Measurements from ENCODE around the gene EARS2.
"Not testable (repeated sequence)": the region's sequence is repeated elsewhere in the genome, so short reads cannot be mapped to it uniquely, and the experiment has no call there.

The EARS2 gene

DNA sequence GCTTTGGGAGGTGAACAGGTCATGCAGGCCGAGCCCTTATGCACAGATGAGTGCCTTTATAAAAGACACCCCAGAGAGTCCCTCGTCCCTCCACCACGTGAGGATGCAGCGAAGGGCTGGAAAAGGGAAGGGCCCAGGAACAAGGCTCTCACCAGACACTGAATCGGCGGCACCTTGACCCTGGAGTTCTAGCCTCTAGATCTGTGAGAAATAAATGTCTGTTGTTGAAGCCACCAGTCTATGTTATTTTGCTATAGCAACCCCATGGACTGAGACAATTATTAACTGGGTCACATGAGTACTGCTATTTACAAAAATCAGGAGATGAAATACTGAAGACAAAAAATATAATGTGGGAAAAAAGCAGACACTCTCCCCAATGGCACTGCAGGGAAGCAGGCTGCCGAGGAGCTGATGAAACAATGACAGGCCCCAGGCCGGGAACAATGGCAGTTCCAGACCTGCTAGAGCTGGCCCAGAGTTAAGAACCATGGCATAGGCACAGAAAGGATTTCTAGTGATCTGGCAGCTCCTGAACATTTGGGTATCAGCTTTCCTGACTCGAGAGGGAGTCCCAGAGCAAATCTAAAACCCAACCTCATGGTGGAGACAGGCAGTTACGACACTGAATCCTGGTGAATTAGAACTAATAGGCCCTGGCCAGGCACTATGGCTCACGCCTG, 29.0 kb downstream of the EARS2 start:
- no peak for DNase-seq (ENCODE audit: low spot score)

DNA sequence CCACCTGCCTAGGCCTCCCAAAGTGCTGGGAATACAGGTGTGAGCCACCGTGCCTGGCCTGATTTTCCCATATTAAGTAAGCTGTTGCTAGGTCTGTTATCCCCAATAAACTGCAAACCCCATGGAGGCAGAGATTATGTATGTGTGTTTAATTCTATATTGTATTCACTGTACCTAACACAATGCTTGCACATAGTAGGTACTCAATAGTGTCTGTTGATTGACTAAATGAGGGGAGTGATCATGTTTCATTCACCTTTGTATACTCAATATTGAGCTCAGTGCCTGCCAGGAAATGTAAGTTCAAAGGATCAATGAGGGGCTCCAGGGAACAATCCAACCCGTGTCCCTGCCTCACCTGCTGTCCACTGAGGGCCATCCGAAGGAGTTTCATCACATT, 32.3 kb downstream of the EARS2 start:
- DNase-seq (ENCODE audit: low spot score) = no peak

DNA sequence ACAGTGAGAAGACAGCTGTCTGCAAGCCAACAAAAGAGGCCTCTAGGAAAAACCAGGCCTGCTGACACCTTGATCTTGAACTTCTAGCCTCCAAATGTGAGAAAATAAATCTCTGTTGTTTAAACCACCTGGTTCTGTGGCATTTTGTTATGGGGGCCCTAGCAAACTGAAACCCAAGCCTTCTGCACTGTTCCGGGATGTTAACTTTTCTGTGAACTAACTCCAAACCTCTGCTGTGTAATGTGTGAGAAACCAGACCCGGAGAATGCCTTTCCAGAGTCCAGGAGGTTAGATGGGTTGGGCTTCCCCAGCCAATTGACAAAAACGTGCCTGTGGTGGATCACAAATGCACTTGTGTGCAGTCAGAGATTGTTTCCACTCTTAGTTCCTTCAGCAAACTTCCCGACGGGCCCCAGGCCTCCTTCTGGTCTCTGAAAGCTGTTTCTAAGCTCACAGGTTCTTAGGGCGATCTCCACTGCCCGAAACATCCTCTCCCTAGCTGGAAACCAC, 33.2 kb downstream of the EARS2 start:
- DNase-seq (ENCODE audit: low spot score) = no peak

DNA sequence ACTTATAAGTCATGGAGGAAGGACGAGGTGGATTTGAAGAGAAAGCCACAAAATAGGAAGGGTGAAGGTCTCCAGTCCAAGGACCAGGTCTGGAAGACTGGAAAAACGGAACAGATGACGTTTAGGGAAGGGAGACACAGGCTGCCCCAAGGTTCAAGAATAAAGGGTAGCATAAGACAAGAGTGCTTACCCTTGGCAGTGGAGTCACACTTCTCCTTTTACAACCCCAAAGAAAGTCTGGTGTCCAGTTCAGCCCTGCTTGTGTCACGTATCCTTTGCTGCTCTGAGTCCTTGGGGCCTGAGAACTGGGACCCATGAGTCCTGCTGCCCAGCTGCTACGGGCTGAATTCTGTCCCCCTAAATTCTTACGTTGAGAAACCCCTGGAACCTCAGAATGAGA, 33.8 kb downstream of the EARS2 start:
- DNase-seq (ENCODE audit: low spot score) = no peak

DNA sequence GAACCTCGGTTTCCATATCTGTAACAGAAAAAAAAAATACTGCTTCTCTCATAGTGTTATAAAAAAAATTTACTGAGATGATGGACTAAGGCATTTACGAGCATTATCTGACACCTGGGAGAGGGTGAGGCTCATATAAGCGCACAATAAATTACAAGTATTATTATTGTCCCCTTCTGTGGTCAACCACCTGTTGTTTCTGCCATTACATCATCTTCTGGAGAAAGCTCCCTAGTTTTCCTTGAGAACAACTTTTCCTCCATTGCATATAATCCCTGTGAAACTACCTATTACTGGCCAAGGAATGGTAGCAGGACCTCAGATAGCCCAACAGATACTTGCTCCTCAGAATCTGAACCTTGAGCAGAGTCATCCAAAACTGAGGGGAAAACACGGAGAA, 35.2 kb downstream of the EARS2 start:
- DNase-seq (ENCODE audit: low spot score) = no peak

DNA sequence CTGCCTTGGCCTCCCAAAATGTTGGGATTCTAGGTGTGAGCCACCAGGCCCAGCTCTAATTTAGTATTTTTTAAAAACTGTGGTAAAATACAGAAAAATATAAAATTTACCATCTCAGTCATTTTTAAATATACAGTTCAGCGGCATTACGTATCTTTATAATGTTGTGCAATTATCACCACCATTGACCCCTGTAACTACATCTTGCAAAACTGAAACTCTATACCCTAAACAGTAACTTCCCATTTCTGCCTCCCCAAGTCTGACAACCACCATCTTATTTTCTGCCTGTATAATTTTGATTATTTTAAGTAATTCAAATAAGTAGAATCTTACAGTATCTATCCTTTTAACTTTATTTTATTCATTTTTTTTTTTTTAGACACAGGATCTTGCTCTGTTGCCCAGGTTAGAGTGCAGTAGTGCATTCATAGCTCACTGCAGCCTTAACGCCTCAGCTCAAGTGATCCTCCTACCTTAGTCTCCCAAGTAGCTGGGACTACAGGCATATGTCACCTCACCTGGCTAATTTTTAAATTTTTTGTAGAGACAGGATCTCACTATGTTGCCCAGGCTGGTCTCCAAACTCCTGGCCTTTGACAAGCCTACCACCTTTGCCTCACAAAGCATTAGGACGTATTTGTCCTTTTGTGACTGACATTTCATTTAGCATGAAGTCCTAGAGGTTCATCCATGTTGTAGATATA, 36.0 kb downstream of the EARS2 start:
- DNase-seq (ENCODE audit: low spot score) = no peak

DNA sequence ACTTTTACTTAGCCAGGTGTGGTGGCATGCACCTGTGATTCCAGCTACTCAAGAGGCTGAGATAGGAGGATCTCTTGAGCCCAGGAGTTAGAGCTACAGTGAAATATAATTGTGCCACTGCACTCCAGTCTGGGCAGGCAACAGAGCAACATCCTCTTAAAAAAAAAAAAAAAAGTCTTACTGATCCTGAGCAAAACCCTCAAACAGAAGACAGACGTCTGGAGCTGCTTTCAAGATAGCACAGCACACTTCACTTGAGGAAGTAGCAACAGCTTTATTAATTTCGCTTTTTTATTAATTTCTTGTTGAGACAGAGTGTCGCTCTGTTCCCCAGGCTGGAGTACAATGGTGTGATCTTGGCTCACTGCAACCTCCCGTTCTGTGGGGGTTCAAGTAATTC, 36.6 kb downstream of the EARS2 start:
- DNase-seq (ENCODE audit: low spot score) = no peak

DNA sequence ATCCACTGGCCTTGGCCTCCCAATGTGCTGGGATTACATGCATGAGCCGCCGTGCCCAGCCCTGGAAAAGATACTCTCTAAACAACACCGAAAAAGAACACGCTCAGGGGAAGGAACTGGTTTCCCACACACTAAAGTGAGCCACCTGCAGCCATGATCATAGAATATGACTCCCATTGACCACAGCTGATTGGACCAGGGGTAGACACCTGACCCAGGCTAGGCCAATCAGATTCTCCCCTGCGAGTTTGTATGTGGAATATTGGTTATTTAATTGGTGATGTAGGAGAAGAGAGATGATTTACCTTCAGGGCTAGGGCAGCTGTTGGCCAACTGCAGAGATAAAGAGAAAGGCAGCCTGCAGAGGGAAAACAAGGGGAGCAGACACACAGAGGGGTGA, 37.9 kb downstream of the EARS2 start:
- no peak for DNase-seq (ENCODE audit: low spot score)

DNA sequence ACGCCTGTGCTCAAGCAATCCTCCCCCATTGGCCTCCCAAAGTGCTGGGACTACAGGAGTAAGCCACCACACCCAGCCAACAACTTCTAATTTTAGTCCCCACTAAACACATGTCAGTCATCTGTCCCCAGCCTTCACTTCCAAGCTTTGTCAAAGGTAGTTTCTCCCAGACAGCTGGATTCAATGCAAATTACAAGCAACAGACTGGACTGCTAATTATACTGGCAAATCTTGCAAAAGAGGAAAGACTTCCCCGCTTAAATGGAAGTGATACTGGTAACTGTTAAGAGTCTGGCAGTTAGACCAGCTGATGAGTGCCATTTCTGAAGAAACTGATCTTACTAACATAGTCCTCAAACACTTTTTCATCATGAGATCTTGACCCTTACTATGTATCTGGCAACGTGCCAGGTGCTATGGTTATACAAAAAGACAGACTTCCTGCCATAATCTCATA, 38.7 kb downstream of the EARS2 start:
- DNase-seq (ENCODE audit: low spot score) = no peak

DNA sequence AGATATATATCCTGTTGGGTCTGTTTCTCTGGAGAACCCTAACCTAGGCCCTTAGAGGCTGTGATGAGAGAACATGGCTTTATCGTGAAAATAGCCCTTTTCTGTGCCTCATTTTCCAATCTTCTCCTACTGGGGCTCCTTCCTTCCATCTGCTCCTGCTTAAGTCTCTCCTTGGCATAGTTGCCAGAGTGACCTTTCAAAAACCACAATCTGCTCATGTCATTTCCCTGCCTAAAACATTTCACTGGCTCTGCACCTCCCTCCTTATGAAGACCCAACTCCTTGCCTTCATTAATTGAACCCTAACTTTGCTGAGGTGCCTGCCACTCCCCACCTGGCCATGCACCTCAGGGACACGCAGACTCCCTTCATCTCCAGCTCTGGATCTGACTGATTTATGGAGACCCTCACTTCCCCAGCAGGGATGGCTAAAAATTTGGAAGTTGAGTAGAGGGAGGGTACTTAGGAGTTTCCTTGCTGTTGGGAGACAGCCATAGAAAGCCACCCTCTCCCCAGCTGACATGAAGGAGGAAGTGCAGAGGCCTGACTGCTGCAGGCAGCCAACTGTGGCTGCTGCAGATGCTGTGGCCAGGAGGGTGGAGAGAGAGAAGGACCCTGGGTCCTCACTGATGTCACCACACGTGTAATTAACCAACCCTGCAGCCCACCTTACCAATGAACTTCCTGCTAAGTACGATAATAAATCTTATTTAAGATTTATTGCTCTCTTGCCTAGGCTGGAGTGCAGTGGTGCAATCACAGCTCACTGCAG, 40.6 kb downstream of the EARS2 start:
- DNase-seq (ENCODE audit: low spot score) = no peak

DNA sequence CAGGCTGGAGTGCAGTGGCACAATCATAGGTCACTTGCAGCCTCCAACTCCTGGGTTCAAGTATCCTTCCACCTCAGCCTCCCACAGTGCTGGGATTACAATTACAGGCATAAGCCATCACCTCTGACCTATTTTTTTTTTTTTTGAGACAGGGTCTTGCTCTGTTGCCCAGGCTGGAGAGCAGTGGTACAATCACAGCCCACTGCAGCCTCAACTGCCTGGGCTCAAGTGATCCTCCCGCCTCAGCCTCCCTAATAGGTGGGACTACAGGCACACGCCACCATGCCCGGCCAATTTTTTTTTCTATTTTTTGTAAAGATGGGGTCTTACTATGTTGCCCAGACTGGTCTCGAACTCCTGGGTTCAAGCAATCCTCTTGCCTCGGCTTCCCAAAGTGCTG, 41.3 kb downstream of the EARS2 start:
- DNase-seq (ENCODE audit: low spot score) = no peak

DNA sequence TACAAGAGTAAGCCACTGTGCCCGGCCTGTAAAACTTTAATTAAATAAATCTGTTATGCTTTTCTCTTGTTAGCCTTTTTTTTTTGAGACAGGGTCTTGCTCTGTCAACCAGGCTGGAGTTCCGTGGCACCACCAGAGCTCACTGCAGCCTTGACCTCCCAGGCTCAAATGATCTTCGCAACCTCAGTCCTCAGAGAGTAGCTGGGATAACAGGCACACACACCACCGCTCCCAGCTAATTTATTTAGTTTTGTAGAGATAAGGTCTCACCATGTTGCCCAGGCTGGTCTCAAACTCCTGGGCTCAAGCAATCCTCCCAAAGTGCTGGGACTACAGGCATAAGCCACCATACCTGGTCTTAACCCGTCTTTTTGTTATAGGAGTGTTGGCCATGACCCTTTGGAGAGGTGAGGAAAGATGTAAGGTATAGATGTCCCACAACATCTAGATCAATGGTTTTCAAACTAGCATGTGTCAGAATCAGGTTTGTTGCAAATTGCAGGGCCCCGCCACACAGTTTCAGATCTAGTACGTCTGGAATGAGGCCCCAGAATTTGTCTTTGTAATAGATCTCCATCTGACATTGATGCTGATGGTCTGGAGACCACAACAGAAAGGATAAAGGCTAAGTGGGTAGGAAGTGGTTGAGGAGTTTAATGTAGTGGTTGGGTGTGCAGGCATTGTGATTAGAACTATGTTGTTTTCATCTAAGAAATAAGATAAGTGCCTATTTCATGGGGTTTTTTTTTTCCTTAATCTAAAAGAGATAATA, 42.6 kb downstream of the EARS2 start:
- DNase-seq (ENCODE audit: low spot score) = no peak

DNA sequence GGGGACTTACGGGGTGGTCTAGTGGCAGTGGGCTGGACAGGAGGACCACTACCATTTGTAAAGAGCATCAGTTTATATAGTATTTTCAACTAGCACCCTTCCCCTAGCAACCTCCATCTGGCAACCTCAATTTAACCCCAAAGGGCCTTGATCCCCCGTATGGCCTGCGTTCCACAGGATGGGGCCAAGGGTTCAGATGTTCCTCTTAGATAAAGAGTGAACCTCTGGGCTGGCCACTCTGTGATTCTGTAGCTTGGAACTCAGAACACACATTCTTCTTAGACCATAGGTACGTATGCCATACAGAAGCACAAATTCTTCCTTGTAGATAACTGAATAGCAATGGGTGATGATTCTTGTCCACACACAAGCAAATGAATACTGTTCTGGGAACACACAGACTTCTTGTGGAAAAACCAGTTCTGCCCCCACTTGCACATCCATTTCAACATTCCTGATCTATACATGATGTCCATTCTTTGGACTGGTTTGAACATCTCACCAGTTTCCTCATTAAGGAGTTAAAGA, 44.9 kb downstream of the EARS2 start:
- DNase-seq (ENCODE audit: low spot score) = no peak

DNA sequence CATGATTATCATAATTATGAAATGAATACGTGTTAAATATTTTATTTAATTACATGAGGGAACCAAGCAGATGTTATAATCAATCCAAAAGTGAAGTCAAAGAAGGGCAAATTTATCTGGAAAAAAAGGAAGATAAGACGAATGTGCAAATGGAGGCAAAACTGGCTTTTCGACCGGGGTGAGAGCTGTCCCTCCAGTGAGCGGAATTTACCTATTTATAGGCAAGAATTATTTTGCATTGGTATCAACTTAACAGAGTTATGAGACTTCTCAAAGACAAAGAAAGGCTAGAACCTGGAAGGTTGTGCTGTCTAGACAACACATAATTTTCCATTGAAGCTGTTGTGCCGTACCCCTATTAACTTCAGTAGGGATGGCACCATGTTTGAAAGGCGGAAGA, 45.4 kb downstream of the EARS2 start:
- DNase-seq (ENCODE audit: low spot score) = no peak

DNA sequence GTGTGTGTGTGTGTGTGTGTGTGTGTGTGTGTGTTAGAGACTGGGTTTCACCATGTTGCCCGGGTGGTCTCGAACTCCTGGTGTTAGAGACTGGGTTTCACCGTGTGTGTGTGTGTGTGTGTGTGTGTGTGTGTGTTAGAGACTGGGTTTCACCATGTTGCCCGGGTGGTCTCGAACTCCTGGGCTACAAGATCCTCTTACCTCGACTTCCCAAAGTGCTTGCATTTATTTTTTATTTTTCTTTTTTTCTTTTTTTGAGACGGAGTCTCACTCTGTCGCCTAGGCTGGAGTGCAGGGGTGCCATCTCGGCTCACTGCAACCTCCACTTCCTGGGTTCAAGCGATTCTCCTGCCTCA, 46.3 kb downstream of the EARS2 start:
- DNase-seq (ENCODE audit: low spot score) = not testable (repeated sequence)

DNA sequence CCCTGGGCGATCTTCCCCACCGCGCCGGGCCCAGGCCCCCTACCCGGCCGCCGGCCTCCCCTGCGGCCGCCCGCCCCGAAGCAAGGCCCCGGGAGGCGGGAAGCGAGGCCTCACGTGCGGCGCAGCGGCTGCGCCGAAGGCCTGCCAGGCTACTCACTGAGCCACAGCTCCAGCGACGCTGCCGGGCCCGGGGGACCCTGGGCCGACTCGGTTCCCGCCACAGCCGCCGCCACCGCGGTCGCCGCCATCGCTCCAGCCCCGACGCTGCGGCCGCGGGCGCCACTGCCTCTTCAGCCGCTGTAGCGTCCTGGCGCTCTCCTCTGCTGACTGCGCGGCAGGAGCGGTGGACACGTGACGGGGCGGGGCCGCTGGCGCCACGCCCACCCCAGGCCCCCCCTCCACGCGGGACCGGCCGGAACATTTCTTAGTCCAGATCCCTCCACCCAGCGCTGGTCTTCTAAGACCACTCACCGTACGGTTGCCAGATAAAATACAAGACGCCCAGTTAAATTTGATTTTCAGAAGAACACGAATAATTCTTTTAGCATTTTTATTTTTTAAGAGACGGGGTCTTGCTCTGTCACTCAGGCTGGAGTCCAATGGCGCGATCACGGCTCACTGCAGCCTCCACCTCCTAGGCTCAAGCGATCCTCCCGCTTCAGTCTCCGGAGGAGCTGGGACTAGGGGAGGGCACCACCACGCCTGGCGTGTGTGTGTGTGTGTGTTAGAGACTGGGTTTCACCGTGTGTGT, 46.8 kb downstream of the EARS2 start, which contains the start of gene GGA2:
Gene GGA2 (minus strand): TSS at position 331 of the 751 bp plus-strand sequence. CDS start 83 bp downstream, at position 248.
- DNase-seq (ENCODE audit: low spot score) = peak; percentile 93

DNA sequence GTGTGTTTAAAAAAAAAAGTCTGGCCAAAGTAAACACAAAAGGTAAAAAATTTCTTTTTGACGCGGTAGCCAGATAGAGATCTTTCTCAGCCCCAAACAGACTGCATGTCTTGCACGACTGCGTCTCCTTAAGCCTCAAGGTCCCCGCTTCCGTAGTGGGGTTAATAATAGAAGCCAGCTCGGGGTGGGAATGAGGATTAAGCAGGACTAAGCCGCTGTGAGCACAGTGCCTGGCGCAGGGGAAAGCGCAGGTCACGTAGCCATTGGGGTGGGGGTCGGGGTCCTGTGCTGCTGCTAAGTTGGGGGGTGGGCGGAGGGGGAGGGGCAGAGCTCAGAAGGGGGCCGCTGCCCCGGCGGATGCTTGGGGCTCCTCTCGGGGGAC, 47.4 kb downstream of the EARS2 start:
- DNase-seq (ENCODE audit: low spot score) = peak; percentile 31

DNA sequence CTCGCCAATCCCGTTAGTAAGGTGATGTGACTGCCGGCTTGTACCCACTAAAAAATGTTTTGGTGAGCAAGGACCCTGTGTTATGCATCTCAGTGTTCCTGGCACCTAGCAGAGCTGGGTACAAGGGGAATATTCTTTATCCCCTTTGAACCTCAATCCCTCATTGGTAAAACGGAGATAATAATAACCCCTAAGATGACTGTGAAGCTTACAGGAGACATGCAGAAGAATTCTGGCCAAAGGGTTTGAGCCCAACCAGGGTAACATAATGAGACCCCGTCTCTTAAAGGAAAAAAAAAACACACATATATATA, 47.8 kb downstream of the EARS2 start:
- DNase-seq (ENCODE audit: low spot score) = no peak

DNA sequence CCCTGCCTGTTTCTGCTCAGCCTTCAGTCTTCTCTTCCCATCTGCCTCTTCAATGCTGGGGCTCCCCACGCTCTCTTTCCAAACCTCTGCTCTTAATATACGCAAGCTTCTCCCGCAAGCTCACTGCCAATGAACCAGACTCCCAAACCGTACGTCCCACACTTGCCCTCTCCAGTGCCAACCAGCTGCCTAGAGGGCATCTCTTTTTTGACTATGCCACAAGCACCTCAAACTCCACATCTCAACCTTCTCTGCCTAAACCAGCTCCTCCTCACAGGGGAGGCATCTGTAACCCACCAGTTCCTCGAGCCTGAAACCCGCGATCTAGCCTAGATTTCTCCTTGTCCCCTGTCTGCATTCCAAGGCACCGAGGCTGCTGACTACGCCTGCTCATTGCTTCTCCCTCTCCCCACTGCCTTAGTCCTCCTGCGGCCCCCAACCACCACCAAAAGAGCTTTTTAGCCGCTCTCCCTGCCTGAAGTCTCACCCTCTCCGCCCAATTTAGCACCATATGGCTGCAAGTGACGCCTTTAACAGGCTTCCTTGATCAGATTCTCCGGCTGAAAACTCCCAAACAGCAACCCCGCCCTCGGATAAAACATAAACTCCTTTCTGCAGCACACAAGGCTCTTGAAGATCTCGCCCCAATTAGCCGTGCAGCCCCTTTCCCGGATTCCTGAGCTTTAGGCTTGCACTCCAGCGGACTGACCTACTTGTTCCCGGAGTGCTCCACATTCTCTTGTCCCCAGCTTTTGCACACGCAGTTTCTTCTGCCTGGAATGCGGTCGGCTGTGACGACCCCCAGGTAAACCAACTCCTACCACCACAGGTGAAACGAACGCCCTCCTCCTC, 48.3 kb downstream of the EARS2 start:
- no peak for DNase-seq (ENCODE audit: low spot score)

DNA sequence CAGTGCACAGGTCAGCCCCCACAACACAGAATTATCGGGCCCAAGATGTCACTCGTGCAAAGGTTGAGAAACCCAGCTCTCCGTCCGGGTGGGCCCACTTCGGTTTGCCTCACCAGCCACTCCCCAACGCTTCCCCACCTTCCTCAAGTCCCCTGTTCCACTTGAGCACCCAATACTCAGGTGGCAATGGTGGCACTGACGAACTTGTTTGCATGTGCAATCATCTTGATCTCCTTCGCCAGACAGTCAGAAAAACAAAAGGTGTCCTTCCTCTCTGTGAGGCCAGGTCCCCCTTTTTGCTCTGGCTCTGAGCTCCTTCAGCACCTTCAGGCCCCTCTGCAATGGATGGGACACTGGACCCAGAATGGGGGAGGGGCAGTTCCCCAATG, 50.5 kb downstream of the EARS2 start:
- no peak for DNase-seq (ENCODE audit: low spot score)

Measured in AG08396 (cell line).